ENCODE data around the gene AP1B1. TPM values are rescaled to one million over a fixed set of nuclear protein-coding genes. Genes with fewer than 3 reads are reported as not detected.

AP1B1 gene
- total and polyA plus RNA-seq, 2 donors from 2014 or later = 50.5 to 82.9 TPM

GRCh38 chr22:29299136-29299900, 89.1 kb downstream of the AP1B1 start:
- no peak for TF ChIP-seq CTCF (IDR thresholded peaks at IDR 0.05; ENCODE audit: borderline replicate concordance, extremely low read depth, insufficient read depth)
- Histone ChIP-seq H3K27me3 (ENCODE audit: control insufficient read depth, insufficient read depth, low read length) (no peaks in the 10 kb centered on the region), H3K9ac (ENCODE audit: low read length in 3 of 3) (no peak overlapping the region), H3K4me3 (ENCODE audit: low read length in 3 of 3) (no peak overlapping the region), H3K9me3 (ENCODE audit: control insufficient read depth in 2 of 3, insufficient read depth in 1 of 3, low read length in 3 of 3) (no peaks in the 10 kb centered on the region), H3K36me3 (ENCODE audit: control insufficient read depth in 2 of 3, insufficient read depth in 3 of 3, low read length in 3 of 3) (peaks cover 18 to 51% (median 43%) of the 10 kb centered on the region in 3 donors), H3K4me1 (ENCODE audit: control insufficient read depth in 2 of 3, insufficient read depth in 2 of 3, low read depth in 1 of 3, low read length in 3 of 3) (peaks cover 0 to 12% (median 4%) of the 10 kb centered on the region in 3 donors), H3K27ac (ENCODE audit: low read depth in 2 of 2, low read length in 2 of 2) (no peak overlapping the region)
- DNase-seq = no peak
- FAIRE-seq = no peak
- intact Hi-C loops (cut with DNase I) = no loop called here

- Histone ChIP-seq H3K36me3 (ENCODE audit: control insufficient read depth in 2 of 3, insufficient read depth in 3 of 3, low read length in 3 of 3) (peaks cover 21 to 54% (median 43%) of the 10 kb centered on the region in 3 donors), H3K4me1 (ENCODE audit: control insufficient read depth in 2 of 3, insufficient read depth in 2 of 3, low read depth in 1 of 3, low read length in 3 of 3) (peaks cover 0 to 12% (median 4%) of the 10 kb centered on the region in 3 donors), H3K9ac (ENCODE audit: low read length in 3 of 3) (no peak overlapping the region), H3K4me3 (ENCODE audit: low read length in 3 of 3) (no peak overlapping the region), H3K27me3 (ENCODE audit: control insufficient read depth, insufficient read depth, low read length) (no peaks in the 10 kb centered on the region), H3K27ac (ENCODE audit: low read depth in 2 of 2, low read length in 2 of 2) (no peak overlapping the region), H3K9me3 (ENCODE audit: control insufficient read depth in 2 of 3, insufficient read depth in 1 of 3, low read length in 3 of 3) (no peaks in the 10 kb centered on the region)
- no peak for DNase-seq
- intact Hi-C loops (cut with DNase I) = no loop called here
- FAIRE-seq = no peak
- no peak for TF ChIP-seq CTCF (IDR thresholded peaks at IDR 0.05; ENCODE audit: borderline replicate concordance, extremely low read depth, insufficient read depth)
Measured at GRCh38 chr22:29298641-29299040, 89.7 kb downstream of the AP1B1 start.

- FAIRE-seq (no peak), DNase-seq (no peak)
- H3K4me1 ChIP-seq (ENCODE audit: control insufficient read depth in 2 of 3, insufficient read depth in 2 of 3, low read depth in 1 of 3, low read length in 3 of 3) = no peaks in the 10 kb centered on the region
- no peaks in the 10 kb centered on the region for H3K27me3 ChIP-seq (ENCODE audit: control insufficient read depth, insufficient read depth, low read length)
- TF ChIP-seq CTCF (IDR thresholded peaks at IDR 0.05; ENCODE audit: borderline replicate concordance, extremely low read depth, insufficient read depth) = no peak
- H3K27ac ChIP-seq (ENCODE audit: low read depth in 2 of 2, low read length in 2 of 2) = no peak overlapping the region
- H3K9ac ChIP-seq (ENCODE audit: low read length in 3 of 3) = no peak overlapping the region
- H3K9me3 ChIP-seq (ENCODE audit: control insufficient read depth in 2 of 3, insufficient read depth in 1 of 3, low read length in 3 of 3) = no peaks in the 10 kb centered on the region
- no peak overlapping the region for H3K4me3 ChIP-seq (ENCODE audit: low read length in 3 of 3)
- H3K36me3 ChIP-seq (ENCODE audit: control insufficient read depth in 2 of 3, insufficient read depth in 3 of 3, low read length in 3 of 3) = peaks cover 29 to 83% (median 51%) of the 10 kb centered on the region in 3 donors
- intact Hi-C loops (cut with DNase I) = no loop called here
Measured at GRCh38 chr22:29292379-29292778, 96.0 kb downstream of the AP1B1 start.
